ENCODE measurements around the gene NPY.
"Not testable (repeated sequence)": the region's sequence is repeated elsewhere in the genome, so short reads cannot be mapped to it uniquely, and the experiment has no call there.

NPY gene

GRCh38 chr7:24283897-24284698 is at the start of gene NPY:
NPY (plus strand) TSS chr7:24284190; CDS start chr7:24285241, 1,051 bp downstream.
- no peak for DNase-seq

DNA sequence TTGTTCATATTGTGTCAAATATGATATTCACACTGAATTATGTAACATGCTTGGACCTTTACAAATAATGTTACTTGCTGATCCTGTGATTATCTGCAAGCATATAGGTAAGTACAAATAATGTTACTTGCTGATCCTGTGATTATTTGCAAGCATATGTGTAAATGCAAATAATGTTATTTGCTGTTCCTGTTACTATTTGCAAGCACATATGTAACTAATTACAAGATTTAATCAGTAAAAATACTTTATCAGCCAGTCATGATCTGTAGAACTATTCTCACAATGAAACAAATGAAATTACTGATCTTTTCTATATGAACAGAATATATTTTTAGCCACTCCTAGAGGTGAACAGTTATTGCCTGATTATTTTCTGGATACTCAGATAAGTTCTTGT is 44.7 kb upstream of the NPY start:
- DNase-seq: no peak

GRCh38 chr7:24241206-24241605 is 42.8 kb upstream of the NPY start:
- no peak for DNase-seq

DNA sequence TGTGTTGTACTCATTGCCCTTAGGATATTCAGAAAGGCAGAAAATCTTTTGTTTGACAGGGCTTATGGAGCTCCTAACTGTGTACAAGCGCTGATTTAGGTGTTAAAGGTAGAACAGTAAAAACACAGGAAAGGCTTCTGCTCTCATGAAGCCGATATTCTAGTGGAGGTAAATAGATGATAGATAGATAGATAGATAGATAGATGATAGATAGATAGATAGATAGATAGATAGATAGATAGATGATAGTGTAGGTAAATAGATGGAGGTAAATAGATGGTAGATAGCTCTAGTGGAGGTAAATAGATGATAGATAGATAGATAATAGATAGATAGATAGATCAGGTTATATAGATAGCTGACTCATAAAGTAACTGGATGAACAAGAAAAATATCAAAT is 39.4 kb upstream of the NPY start:
- no peak for DNase-seq

DNA sequence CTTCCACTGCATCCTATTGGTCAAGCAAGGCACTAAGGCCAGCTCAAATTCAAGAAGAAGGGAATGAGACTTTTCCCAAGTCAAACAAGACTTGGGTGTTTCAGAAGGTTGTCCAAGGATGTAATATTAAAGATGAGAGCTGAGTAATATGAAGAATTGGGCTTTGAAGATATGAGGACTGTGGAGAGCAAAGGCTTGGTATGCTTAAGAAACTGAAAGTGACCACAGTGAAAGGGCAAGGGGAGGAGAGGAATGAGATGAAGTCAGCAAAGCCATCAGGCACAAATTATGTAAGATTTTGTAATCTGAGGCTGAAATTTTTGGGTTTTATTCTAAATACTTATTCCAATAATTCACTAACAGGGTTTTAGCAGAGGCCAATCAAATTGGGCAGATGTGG is 38.6 kb upstream of the NPY start:
- no peak for DNase-seq

- no peak for DNase-seq
Observed at GRCh38 chr7:24249266-24249665, 34.7 kb upstream of the NPY start.

DNA sequence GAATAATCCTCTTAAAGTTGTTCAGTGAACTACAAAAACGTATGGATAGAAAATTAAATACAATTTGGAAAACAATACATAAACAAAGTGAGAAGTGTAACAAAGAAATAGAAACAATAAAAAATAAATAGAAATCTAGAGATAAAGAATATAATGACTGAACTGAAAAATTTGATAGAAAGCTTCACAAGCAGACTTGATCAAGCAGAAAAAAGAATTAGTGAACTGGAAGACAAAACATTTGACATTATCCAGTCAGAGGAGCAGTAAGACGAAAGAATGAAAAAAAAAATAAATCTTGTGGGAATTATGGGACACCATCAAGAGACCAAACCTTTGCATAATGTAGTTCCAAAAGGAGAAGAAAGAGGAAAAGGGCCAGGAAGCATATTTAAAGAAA is 32.4 kb upstream of the NPY start:
- no peak for DNase-seq

DNA sequence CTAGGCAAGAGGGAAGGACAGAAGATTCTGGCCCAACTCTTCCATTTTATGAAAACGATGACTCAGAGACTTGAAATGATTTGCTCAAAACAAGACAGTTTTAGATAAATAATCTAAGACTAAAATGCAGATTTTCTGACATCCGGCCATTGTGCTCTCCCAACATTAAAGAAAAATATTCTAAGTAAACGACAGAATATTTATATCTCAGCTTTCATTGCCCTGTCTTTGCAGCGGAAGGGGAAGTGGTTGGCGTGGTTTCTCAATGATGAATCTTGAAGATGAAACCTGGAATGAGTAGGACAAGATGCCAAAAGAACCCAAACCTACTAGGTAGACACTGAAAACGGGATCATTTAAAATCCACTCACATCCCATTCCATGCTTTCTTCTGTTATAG is 28.9 kb upstream of the NPY start:
- no peak for DNase-seq

- not testable (repeated sequence) for DNase-seq
Observed at GRCh38 chr7:24258324-24258723, 25.7 kb upstream of the NPY start.

- no peak for DNase-seq
Observed at GRCh38 chr7:24271938-24272337, 12.1 kb upstream of the NPY start.

DNA sequence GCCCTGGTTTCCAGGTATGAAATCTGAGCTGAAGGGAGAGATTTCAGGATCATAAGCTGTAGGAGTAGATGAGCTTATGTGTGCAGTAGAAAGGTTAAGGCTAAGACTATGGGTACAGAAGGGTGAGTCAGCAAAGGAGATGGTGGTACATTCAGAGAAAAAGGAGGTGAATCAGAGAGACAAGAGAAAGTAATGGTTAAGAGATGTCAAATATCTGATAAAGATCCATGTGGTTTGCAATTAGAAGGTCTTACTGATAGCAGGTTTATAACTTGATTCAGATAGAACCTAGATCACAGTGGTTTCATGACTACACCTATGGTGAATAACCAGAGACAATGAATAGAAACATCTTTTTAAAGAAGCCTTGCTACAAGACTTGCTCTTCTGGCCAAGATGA is 4.5 kb upstream of the NPY start:
- DNase-seq: no peak

DNA sequence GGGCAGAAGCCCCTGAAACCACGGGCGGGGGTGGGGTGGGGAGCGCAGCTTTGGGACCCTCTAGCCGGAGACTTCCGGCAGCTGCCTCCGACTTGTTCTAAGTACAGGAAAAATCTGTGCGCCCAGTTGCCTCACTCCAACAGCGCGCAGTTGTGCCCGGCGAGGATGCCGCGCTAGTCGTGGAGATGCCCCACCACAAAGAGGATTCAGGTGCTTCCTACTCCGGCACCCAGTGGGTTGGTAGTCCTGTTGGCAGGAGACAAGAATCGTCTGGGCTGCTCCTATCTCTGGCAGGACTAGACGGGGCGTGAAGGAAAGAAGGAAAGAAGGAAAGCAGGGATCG is 465 bp upstream of the NPY start:
- no peak for DNase-seq

DNA sequence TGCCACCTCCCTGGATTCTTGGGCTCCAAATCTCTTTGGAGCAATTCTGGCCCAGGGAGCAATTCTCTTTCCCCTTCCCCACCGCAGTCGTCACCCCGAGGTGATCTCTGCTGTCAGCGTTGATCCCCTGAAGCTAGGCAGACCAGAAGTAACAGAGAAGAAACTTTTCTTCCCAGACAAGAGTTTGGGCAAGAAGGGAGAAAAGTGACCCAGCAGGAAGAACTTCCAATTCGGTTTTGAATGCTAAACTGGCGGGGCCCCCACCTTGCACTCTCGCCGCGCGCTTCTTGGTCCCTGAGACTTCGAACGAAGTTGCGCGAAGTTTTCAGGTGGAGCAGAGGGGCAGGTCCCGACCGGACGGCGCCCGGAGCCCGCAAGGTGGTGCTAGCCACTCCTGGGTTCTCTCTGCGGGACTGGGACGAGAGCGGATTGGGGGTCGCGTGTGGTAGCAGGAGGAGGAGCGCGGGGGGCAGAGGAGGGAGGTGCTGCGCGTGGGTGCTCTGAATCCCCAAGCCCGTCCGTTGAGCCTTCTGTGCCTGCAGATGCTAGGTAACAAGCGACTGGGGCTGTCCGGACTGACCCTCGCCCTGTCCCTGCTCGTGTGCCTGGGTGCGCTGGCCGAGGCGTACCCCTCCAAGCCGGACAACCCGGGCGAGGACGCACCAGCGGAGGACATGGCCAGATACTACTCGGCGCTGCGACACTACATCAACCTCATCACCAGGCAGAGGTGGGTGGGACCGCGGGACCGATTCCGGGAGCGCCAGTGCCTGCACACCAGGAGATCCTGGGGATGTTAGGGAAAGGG is 913 bp downstream of the NPY start:
- DNase-seq: no peak

- DNase-seq: peak; percentile 81 to 87
Observed at GRCh38 chr7:24290004-24290641, 6.1 kb downstream of the NPY start.

GRCh38 chr7:24291271-24291670 is 7.3 kb downstream of the NPY start:
- DNase-seq: no peak

DNA sequence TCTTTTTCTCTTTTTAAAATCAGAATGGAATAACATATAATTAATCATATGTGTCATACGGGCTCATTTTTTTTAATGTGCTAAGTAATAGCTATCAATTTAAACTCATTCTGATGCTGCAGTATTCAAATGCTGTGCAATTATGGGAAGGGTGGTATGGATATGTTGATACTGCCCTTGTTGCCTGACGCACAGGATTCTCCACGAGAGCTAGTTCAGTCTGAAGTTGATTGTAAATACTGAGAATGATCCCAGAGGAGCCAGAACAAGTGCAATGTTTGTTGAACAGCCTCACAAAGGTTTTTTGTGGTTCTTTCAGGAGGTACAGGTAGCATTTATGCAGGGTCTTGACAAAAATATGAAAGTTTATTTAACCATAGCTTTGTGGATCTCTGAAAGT is 13.4 kb downstream of the NPY start:
- DNase-seq: no peak

DNA sequence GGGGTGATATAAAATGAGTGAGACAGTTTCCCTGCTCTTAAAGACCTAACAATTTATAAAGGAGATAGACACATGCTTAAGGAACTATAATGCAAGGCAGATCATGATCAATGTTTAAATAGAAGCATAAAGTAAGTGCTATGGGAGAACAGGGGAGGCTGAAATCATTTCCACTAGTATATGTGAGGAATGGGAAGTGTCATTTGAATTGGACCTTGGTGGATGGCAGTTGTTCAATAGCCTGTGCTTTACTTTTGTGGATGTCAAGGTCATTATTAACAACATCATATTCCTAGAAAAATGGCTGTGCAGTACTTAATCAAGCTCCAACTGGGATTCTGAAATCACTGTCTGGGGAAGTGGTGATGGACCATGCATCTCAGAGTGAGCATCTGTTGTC is 14.7 kb downstream of the NPY start:
- no peak for DNase-seq

DNA sequence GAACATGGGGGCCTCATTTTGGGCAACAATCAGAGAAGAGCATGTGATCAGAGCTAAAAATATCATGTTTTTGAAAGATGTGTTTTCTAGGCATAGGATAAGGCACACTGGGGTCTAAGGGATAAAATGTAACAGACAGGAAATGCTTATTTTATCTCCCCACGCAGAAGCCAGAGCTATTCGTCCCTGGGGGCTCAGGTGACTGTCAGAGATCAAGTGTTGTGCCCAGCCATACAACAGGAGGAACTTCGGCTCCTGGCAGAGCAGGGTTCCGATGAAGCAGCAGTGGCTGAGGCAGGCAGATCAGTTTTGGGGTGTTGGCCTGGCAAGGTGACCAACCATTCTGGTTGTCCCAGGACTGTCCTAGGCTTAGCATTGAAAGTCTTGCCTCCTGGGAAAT is 15.2 kb downstream of the NPY start:
- no peak for DNase-seq

DNA sequence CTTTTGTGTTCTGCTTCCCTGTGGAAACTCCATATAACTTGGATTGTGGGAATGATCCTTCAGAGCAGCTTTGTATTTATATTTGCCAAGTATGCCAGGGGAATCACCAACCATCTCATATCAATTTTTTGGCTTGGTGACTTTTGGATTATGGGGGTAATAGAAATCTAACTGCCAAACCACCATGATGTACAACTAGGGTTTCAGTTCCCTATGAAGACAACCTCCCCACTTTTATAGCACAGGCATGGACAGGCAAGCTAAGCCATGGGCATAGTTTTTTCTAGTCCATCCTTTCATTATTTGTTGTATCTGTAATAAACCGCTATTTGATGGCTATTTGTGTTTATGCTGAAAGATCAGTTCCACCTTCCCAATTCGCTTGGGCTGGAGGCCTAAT is 17.7 kb downstream of the NPY start:
- DNase-seq: no peak

DNA sequence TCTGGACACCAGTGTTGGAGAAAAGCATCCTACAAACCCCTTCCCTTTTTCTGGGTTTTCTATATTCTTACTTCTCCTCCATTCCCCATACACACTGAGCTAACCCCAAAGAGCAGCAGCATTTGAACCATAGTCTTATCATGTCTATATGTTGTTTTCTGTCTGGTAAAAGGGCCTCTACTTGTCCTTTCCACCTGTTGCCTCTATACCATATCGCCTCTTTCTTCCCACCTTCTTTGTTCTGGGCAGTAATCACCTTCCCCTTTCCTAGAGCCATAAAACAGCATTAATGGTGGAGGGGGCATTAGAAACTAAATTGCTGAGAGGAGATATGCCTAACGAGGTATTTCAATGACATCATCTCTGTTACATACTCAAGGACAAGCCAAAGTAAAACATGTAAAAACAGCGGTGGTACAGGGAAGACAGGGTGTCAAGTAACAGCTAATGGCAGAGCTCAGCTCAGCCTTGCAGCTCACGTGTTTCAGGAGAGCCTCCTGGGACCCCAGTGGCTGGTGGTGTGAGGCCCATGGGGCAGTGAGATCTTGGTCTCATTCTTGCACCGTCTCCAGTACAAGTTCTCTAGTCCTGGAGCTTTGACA is 20.6 kb downstream of the NPY start:
- no peak for DNase-seq

DNA sequence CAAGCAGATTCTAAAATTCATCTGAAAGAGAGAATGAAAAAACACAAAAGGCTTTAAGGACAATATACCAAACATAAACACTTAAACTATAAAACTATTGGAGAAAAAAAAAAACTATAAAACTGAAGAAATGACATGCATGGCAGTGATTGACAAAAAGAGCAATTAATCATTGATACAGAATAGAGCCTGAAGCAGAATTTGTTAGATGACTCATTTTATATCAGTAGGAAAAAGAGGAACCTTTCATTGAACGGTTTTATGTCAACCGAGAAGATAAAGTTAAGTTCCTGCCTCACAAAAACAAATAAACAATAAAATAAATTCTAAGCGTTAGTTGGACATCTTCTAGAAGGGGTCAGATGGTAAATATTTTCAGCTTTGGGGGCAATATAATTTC is 23.3 kb downstream of the NPY start:
- DNase-seq: no peak

DNA sequence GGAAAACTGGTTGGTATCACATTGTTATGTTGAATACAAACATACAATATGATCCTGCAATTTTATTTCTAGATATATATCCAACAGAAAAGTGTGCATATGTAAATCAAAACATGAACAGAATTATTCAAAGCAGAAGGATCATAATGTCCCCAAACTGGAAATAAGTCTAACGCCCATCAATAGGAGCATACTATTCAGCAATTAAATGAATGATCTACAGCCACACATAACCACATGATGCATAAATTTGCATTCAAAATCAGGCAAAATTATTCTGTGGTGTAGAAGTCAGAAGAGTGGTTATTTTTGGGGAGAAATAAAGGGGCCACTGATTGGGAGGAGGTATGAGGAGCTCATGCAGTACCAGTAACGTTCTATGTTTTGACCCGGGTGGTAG is 28.6 kb downstream of the NPY start:
- DNase-seq: no peak

GRCh38 chr7:24313777-24314176 is 29.8 kb downstream of the NPY start:
- no peak for DNase-seq

- no peak for DNase-seq
Observed at GRCh38 chr7:24316340-24316739, 32.4 kb downstream of the NPY start.

Data from inflammatory macrophage treated with lipopolysaccharide for 1 hour (primary cell).